Activated CD4-positive, alpha-beta memory T cell treated with anti-CD3 and anti-CD28 coated beads, Interleukin-2, amount 10 ng/mL, durations not matched to agents 7 days and 5 days (primary cell): Measurements from ENCODE around the gene SOX14. TPM values are rescaled to one million over a fixed set of nuclear protein-coding genes. Genes with fewer than 3 reads are reported as not detected.

Experiments used
- CTCF ChIA-PET: fragments of 350-600 bp; sonication (Branson Sonifier 250); formaldehyde crosslinking; loops from one replicate; lab custom pipeline; 2021; ENCODE audit warnings: antibody characterized with exemption, inconsistent platforms; lab: Charles Lee
- POLR2A ChIA-PET: fragments of 350-600 bp; sonication (Branson Sonifier 250); formaldehyde crosslinking; loops from one replicate; lab custom pipeline; 2021; ENCODE audit warnings: antibody characterized with exemption; lab: Charles Lee
- DNase-seq: peaks from one replicate; pipeline ENCODE4 v3.0.0-alpha.2; 2020
- H3K27ac Mint-ChIP-seq: one replicate; pipeline ENCODE4 v1.8.0; 2021; ENCODE audit warnings: mild to moderate bottlenecking, mixed read lengths
- H3K27me3 Mint-ChIP-seq: one replicate; pipeline ENCODE4 v1.8.0; 2021; ENCODE audit warnings: mixed read lengths
- H3K36me3 Mint-ChIP-seq: one replicate; pipeline ENCODE4 v1.8.0; 2021; ENCODE audit warnings: low read depth, mixed read lengths
- H3K4me1 Mint-ChIP-seq: one replicate; pipeline ENCODE4 v1.8.0; 2021; ENCODE audit warnings: mixed read lengths
- H3K4me3 Mint-ChIP-seq: one replicate; pipeline ENCODE4 v1.8.0; 2021; ENCODE audit warnings: mild to moderate bottlenecking, mixed read lengths
- H3K9me3 Mint-ChIP-seq: one replicate; pipeline ENCODE4 v1.8.0; 2021; ENCODE audit warnings: mixed read lengths
- total RNA-seq, 2 experiments: library from RNA; stranded (reverse); gene quantifications; one replicate each; pipeline ENCODE4 v1.2.3, GENCODE V29; 2021

The SOX14 gene
- not detected for total RNA-seq

DNA sequence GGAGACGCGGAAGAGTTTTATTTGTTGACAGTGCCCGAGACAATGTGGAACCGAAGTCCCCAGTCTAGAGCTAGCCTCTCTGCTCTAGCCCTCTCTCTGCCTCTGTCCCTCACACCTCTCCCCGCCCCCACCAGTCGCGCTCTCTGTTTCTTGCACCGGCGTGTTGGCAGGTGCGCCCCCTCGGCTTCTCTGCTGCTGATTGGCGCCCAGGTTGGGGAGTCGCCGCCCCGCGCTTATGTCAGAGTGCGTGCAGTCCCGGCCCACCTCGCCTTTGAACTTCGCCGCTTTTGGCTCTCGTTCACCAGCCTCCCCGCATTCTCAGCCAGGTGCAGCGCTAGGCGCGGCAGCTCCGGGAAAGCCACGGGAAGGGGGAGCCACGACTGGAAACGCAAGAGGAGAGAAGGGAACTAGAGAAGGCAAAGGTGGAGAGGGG is at the start of gene SOX14:
TSS of gene SOX14 (plus strand) at position 315 of the 433 bp plus-strand sequence. CDS start 470 bp downstream, outside the sequence.
- Mint-ChIP-seq H3K4me3 (no peak within 1 kb of the TSS), H3K27ac (no peak within 1 kb of the TSS), H3K4me1 (no peaks in the 10 kb centered on the region), H3K36me3 (peaks cover 5% of the 10 kb centered on the region), H3K9me3 (no peaks in the 10 kb centered on the region), H3K27me3 (peaks cover 87% of the 10 kb centered on the region)
- CTCF ChIA-PET = no interaction called here
- POLR2A ChIA-PET = no interaction called here
- DNase-seq = no peak

DNA sequence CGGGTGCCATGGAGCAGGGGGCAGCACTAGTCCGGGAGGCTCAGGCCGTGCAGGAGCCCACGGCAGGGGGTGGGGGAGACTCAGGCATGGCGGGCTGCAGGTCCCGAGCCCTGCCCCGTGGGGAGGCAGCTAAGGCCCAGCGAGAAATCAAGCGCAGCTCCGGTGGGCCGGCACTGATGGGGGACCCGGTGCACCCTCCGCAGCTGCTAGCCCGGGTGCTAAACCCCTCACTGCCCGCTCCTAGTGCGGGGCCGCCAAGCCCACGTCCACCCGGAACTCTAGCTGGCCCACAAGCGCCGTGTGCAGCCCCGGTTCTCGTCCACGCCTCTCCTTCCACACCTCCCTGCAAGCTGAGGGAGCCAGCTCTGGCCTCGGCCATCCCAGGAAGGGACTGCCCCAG is 49.6 kb upstream of the SOX14 start:
- Mint-ChIP-seq H3K4me1 (no peaks in the 10 kb centered on the region), H3K36me3 (no peaks in the 10 kb centered on the region), H3K9me3 (peaks cover 9% of the 10 kb centered on the region), H3K4me3 (no peak overlapping the region), H3K27ac (no peak overlapping the region), H3K27me3 (no peaks in the 10 kb centered on the region)
- ChIA-PET CTCF (no interaction called here), POLR2A (no interaction called here)
- DNase-seq = no peak

DNA sequence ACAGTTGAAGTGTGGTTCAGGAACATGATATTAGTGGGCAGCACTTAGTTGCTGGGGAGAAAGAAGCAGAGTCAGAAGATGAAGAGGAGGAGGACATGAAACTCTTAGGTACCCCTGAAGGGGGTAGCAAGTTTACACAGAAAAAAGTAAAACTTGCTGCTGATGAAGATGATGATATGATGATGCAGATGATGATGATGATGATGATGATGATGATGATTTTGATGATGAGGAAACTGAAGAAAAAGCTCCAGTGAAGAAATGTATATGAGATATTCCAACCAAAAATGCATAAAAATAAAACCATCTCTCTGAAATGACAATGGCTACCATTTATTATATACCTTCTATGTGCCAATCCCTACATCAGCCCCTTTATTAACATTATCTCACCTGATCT is 39.9 kb upstream of the SOX14 start:
- Mint-ChIP-seq H3K4me1 (no peaks in the 10 kb centered on the region), H3K9me3 (no peaks in the 10 kb centered on the region), H3K36me3 (no peaks in the 10 kb centered on the region), H3K4me3 (no peak overlapping the region), H3K27me3 (no peaks in the 10 kb centered on the region), H3K27ac (no peak overlapping the region)
- ChIA-PET POLR2A (no interaction called here), CTCF (no interaction called here)
- no peak for DNase-seq

DNA sequence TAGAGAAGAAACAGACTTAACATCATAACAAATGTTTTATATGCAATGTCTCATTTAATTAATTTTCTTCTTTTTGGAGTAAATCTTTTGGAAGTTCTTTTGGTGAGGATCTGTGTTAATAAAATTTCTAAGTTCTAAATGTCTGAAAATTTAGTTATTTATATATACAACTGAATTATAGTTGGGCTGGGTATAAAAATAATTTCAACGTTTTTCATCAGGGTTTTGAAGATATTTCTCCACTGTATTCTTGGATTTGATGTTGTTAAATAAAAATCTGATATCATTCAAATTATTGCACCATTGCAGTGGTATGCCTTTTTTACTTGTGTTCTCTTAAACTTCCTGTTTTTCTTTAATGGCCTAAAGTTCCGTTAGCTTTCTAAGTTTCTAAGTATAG is 26.9 kb upstream of the SOX14 start:
- Mint-ChIP-seq H3K27ac (no peak overlapping the region), H3K36me3 (no peaks in the 10 kb centered on the region)
- CTCF ChIA-PET = no interaction called here

DNA sequence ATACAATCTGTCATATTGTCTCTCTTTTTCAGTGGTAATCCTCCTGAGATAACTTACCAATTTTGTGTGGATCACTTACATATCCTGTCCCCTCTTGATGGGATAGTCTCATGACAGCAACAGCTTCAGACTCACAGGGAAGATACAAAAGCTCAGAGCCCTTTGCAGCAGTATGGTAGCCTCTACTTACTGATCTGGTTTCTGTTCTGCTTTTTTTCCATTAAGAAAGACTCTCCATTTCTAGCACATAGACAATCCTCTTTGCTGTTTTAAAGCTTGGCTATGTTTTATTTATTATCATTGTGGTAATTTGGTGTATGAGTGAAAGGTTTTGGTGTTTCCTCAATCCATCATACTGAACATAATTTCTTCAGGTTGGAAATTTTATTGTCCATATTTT is 25.4 kb upstream of the SOX14 start:
- POLR2A ChIA-PET = no interaction called here
- H3K9me3 Mint-ChIP-seq = peaks cover 24% of the 10 kb centered on the region

More for the DNA sequence above, 26.9 kb upstream of the SOX14 start:
- Mint-ChIP-seq H3K27me3 (no peaks in the 10 kb centered on the region), H3K4me3 (no peak overlapping the region), H3K4me1 (no peaks in the 10 kb centered on the region), H3K9me3 (peaks cover 24% of the 10 kb centered on the region)
- POLR2A ChIA-PET = no interaction called here
- DNase-seq = no peak

DNA sequence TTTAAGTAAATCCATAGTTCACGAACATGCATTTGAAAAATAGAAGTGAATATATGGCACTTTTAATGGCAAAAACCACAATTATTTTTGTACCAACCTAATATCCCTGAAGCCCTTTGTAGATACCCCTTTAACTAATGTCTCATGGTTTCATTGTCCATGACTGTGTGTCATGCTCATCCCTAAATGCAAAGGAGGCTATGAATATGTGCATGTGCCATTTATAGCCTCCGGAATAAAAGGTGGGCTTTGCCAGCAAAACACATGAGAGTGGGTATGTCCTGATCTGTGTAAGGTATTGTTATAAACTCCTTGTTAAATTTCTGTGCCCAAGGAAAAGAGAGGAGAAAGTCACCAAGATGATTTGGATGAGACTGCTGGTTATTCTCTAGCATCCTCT is 20.5 kb upstream of the SOX14 start:
- H3K4me1 Mint-ChIP-seq = no peaks in the 10 kb centered on the region
- CTCF ChIA-PET = no interaction called here

More for the DNA sequence above, 25.4 kb upstream of the SOX14 start:
- CTCF ChIA-PET = no interaction called here
- Mint-ChIP-seq H3K36me3 (no peaks in the 10 kb centered on the region), H3K4me1 (no peaks in the 10 kb centered on the region), H3K4me3 (no peak overlapping the region), H3K27me3 (no peaks in the 10 kb centered on the region), H3K27ac (no peak overlapping the region)
- no peak for DNase-seq

DNA sequence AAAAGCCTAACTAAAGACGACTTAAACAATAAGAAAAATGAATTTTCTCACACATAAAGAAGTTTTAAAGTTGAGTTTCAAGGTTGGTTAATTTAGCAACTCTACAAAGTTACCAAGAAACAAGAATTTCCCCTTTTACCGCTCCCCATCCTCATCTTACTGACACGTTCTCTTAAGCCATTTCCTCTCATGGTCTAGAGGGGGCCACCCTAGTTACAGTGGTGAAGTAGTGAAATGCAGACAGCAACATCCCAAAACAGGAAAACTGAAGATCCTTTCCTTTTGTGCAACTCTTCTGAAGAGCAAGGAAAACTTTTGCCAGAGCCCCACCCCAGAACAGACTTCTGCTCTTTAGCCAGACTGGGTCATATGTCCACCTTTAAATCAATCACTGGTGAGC is 17.3 kb upstream of the SOX14 start:
- CTCF ChIA-PET = no interaction called here

More for the DNA sequence above, 20.5 kb upstream of the SOX14 start:
- DNase-seq = no peak
- Mint-ChIP-seq H3K9me3 (peaks cover 3% of the 10 kb centered on the region), H3K36me3 (no peaks in the 10 kb centered on the region), H3K4me3 (no peak overlapping the region), H3K27me3 (peaks cover 2% of the 10 kb centered on the region), H3K27ac (no peak overlapping the region)
- POLR2A ChIA-PET = no interaction called here

DNA sequence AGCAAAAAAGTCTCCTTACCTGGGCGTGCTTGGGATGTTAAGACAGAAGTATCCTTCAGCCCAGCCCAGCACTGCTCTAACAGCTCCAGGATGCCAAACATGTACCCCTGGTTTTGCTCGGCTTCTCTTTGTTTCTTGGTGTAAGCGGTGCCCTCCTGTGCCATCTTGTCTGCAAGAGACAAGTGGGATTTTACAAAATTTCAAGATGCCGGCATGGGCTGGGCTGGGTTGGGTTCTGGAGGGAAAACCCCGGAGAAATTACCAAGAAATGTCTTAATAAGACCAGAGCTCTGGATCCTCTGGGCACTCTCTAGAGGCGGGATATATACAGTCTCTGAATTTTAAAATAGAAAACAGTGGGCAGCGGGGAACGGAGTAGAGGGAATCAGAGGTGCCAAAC is 4.6 kb upstream of the SOX14 start:
- no peak overlapping the region for H3K27ac Mint-ChIP-seq
- ChIA-PET POLR2A (no interaction called here), CTCF (interaction anchor here (0.7 kb wide), 1 partner anchor 17 kb away, joined by 3 read pairs; no protein-coding TSS in a partner anchor)
- no peaks in the 10 kb centered on the region for H3K4me1 Mint-ChIP-seq
- H3K9me3 Mint-ChIP-seq = no peaks in the 10 kb centered on the region
- no peaks in the 10 kb centered on the region for H3K36me3 Mint-ChIP-seq
- H3K4me3 Mint-ChIP-seq = no peak overlapping the region
- H3K27me3 Mint-ChIP-seq = peaks cover 44% of the 10 kb centered on the region
- no peak for DNase-seq

More for the DNA sequence above, 17.3 kb upstream of the SOX14 start:
- no peaks in the 10 kb centered on the region for H3K4me1 Mint-ChIP-seq
- H3K27me3 Mint-ChIP-seq = peaks cover 2% of the 10 kb centered on the region
- no peak overlapping the region for H3K27ac Mint-ChIP-seq
- no peak for DNase-seq
- no peak overlapping the region for H3K4me3 Mint-ChIP-seq
- POLR2A ChIA-PET = no interaction called here
- H3K36me3 Mint-ChIP-seq = no peaks in the 10 kb centered on the region
- H3K9me3 Mint-ChIP-seq = no peaks in the 10 kb centered on the region

DNA sequence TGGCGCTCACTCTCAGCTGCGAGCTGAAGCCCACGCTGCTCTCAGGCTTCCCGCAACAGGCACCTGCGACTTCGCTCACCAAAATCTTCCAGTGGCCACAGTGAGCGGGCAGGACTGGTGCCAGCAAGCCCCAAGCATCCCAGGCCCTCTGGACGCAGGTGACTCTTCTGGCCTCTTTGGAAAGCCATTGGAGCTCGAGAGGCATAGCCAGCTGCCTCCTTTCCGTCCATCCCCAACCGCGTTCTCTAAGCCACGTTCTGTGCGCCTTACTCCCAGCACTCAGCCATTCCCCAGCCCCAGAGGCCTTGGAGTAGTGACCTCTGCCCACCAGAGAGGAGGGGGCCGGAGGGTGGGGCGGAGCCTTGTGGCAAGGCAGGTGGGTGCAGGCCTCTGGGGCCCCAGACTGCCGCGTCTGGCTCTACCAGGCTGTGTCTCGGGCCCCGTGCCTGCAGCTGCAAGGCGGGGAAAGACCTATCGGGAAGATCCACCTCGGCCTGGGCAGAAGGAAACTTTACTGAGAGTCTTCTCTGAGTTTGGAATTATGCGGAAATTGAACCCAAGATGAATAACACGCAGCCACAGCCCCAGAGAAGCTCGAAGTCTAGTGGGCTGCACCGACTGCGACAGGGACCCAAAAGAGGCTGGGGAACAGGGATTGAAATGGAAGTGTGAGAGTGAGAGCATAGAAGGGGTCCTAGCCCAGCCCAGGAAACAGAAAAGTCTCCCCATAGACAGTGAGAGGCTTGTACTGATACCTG is 3.6 kb upstream of the SOX14 start:
- DNase-seq = no peak
- ChIA-PET CTCF (no interaction called here), POLR2A (no interaction called here)
- H3K27ac Mint-ChIP-seq = no peak overlapping the region
- H3K36me3 Mint-ChIP-seq = peaks cover 2% of the 10 kb centered on the region
- no peak overlapping the region for H3K4me3 Mint-ChIP-seq
- no peaks in the 10 kb centered on the region for H3K9me3 Mint-ChIP-seq
- H3K4me1 Mint-ChIP-seq = no peaks in the 10 kb centered on the region
- H3K27me3 Mint-ChIP-seq = peaks cover 52% of the 10 kb centered on the region

DNA sequence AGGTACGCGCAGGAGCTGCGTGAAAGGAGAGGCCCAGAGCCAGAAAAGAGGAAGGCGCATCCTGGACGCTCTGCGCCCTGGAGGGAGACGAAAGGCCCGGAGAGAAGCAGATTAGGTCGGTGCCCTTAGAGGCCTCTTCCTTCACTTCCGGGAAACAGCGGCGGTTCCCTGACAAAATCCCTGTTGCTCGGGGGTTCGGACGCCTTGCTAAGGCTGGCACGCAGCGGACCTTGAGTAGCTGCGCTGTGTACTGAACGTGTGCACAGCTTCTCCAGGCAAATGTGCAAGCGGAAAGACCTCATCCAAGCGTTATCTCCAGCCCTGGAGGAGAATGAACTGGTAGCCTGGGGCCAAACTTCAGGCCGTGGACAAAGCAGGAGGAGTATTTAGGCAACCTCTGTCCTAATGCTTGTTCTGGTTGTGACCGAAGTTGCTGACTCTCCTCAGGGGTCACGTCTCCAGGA is 3.0 kb upstream of the SOX14 start:
- H3K36me3 Mint-ChIP-seq = peaks cover 5% of the 10 kb centered on the region
- no peak for DNase-seq

DNA sequence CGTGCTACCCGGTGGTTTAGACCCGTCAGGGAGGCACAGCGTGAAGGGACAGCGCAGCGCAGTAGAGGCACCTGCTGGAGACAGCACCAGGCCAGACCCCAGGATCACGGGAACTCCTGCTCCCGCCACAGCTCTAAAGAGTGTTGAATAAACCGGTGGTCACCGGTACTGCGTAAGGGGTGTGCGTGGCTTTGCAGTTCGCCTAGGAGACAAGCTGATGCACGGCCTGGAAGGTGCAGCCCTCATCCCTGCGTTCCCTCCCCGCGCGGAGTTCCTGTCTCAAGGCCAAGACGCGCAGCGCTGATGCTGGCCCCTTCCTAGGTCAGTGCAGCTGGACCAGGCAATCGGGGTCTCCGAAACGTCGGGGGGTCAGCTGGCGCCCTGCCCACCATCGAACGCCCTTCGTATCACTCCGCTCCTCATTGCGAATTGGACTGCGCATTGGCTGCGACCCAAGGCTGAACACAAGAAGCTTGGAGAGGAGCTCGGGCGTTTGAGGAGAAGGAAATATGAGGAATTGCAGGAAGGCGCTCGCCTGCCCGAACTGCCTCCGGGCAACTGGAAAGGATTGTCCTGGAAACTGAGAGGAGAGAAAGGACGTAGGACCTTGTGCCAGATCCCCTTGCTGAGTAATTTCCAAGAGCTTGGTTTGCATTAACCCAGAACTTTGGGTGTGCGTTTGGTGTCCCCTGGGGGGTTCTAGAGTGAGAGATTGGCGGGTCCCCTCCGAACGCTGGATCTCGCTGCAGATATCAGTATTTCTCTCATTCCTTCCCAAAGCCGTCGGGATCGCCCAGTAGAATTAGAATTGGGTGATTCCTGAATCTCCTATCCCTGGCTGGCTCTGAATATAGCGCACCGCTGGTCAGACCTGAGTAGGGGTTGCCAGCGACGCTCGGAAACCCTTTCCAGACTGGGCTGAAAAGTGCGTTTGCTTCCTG is 2.3 kb upstream of the SOX14 start:
- ChIA-PET POLR2A (no interaction called here), CTCF (no interaction called here)
- no peak overlapping the region for H3K4me3 Mint-ChIP-seq
- peaks cover 5% of the 10 kb centered on the region for H3K36me3 Mint-ChIP-seq
- no peak for DNase-seq
- H3K27ac Mint-ChIP-seq = no peak overlapping the region
- peaks cover 65% of the 10 kb centered on the region for H3K27me3 Mint-ChIP-seq
- H3K9me3 Mint-ChIP-seq = no peaks in the 10 kb centered on the region
- no peaks in the 10 kb centered on the region for H3K4me1 Mint-ChIP-seq

More for the DNA sequence above, 3.0 kb upstream of the SOX14 start:
- H3K4me3 Mint-ChIP-seq = no peak overlapping the region
- H3K9me3 Mint-ChIP-seq = no peaks in the 10 kb centered on the region
- no peaks in the 10 kb centered on the region for H3K4me1 Mint-ChIP-seq
- POLR2A ChIA-PET = no interaction called here
- CTCF ChIA-PET = no interaction called here
- peaks cover 58% of the 10 kb centered on the region for H3K27me3 Mint-ChIP-seq
- H3K27ac Mint-ChIP-seq = no peak overlapping the region

DNA sequence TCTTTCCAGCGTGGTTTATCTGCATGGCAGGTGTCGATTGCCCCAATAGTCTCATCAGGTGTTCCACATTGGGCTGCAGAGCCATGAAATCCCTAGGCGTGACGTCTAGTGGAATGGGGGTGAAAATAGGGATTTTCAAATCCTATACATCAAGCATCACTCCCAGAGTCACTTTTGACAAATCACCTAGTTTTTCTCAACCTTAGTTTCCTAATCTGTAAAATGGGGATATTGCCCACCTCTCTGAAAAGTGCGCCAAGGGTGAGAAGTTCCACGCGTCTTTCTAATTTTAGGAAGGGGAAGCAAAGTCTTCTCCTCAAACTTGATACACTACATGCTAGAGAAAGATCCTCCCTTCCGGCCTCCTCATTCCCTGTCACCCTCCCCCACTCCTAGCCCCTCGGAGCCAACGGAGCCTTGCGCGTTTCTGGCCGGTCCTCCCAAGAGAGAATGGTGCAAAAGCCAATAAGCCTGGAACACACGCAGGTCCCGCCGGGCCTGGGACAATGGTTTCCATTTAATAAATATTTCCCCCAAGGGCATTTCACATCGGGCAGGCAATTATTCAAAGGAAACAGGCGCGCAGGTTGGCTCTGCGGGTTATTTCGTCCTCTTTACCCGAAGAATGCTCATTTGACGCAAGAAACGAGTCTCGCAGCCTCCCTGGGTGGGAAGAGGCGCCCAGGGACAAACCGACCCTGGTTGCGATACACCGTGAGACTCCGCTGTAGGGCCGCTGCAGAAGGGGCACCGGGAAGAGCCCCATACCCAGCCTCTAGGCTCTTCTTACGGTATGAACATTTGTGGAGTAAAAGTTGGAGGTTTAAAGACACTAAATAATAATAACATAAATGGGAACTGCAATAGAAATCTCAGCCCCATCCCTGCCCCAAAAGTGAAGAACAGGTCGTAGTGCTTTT is 1.2 kb upstream of the SOX14 start:
- Mint-ChIP-seq H3K4me3 (no peak overlapping the region), H3K27ac (no peak overlapping the region), H3K36me3 (peaks cover 5% of the 10 kb centered on the region), H3K9me3 (no peaks in the 10 kb centered on the region), H3K27me3 (peaks cover 76% of the 10 kb centered on the region), H3K4me1 (no peaks in the 10 kb centered on the region)
- DNase-seq = no peak
- POLR2A ChIA-PET = no interaction called here
- CTCF ChIA-PET = no interaction called here
